BLaER1 treated with 17β-estradiol and CSF1 and Interleukin-3, amounts not matched to agents 10 nM and 100 nM (cell line): ENCODE measurements around the gene TFAP2A.

Experiments
- H3K27ac ChIP-seq, 11 experiments: shearing (Covaris generic); formaldehyde crosslinking; 2 replicates each; pipeline ENCODE4 v1.8.1; 2022
- H3K27me3 ChIP-seq, 11 experiments: shearing (Covaris generic); formaldehyde crosslinking; 2 replicates each; pipeline ENCODE4 v1.8.1; 2022
- H3K36me3 ChIP-seq, 11 experiments: shearing (Covaris generic); formaldehyde crosslinking; 2 replicates each; pipeline ENCODE4 v1.8.1; 2022
- H3K4me1 ChIP-seq, 10 experiments: shearing (Covaris generic); formaldehyde crosslinking; 2 replicates each; pipeline ENCODE4 v1.8.1; 2022
- H3K4me2 ChIP-seq, 11 experiments: shearing (Covaris generic); formaldehyde crosslinking; 2 replicates each; pipeline ENCODE4 v1.8.1; 2022
- H3K4me3 ChIP-seq, 10 experiments: shearing (Covaris generic); formaldehyde crosslinking; 2 replicates each; pipeline ENCODE4 v1.8.1; 2022
- H3K9ac ChIP-seq, 11 experiments: shearing (Covaris generic); formaldehyde crosslinking; 2 replicates each; pipeline ENCODE4 v1.8.1; 2022
- H3K9me3 ChIP-seq, 11 experiments: shearing (Covaris generic); formaldehyde crosslinking; replicated peaks in 1 of 11; 2 replicates each; pipeline ENCODE4 v1.8.1; 2022
- H4K20me1 ChIP-seq, 11 experiments: shearing (Covaris generic); formaldehyde crosslinking; 2 replicates each; pipeline ENCODE4 v1.8.1; 2022
- Cebpa-rat ChIP-seq, 11 experiments: shearing (Covaris generic); IDR thresholded peaks; 2 replicates each; pipeline ENCODE4 v1.8.1; 2022

The TFAP2A gene

GRCh38 chr6:10395704-10396546, 18.9 kb downstream of the TFAP2A start:
- Histone ChIP-seq H3K27ac (no peak overlapping the region), H3K27me3 (peaks cover 97 to 100% (median 100%) of the 10 kb centered on the region in 11 experiments), H3K36me3 (peaks cover 0 to 5% (median 0%) of the 10 kb centered on the region in 11 experiments; a peak in 1 of 22 replicates), H3K4me2 (no peak overlapping the region), H4K20me1 (peaks cover 0 to 4% (median 0%) of the 10 kb centered on the region in 11 experiments; a peak in 3 of 22 replicates), H3K9me3 (peaks cover 0 to 13% (median 6%) of the 10 kb centered on the region in 11 experiments; a peak in 16 of 22 replicates), H3K9ac (no peak overlapping the region), H3K4me3 (no peak overlapping the region), H3K4me1 (no peaks in the 10 kb centered on the region)
- no peak for TF ChIP-seq Cebpa-rat (IDR thresholded peaks at IDR 0.05)

GRCh38 chr6:10395171-10395703, 19.6 kb downstream of the TFAP2A start:
- peaks cover 97 to 100% (median 100%) of the 10 kb centered on the region in 11 experiments for H3K27me3 ChIP-seq
- H3K4me2 ChIP-seq: no peak overlapping the region
- H3K4me1 ChIP-seq: no peaks in the 10 kb centered on the region
- H4K20me1 ChIP-seq: peaks cover 0 to 8% (median 0%) of the 10 kb centered on the region in 11 experiments; a peak in 3 of 22 replicates
- no peak overlapping the region for H3K27ac ChIP-seq
- H3K4me3 ChIP-seq: no peak overlapping the region
- no peak for TF ChIP-seq Cebpa-rat (IDR thresholded peaks at IDR 0.05)
- peaks cover 0 to 1% (median 0%) of the 10 kb centered on the region in 11 experiments; a peak in 1 of 22 replicates for H3K36me3 ChIP-seq
- no peak overlapping the region for H3K9ac ChIP-seq
- H3K9me3 ChIP-seq: peaks cover 4 to 20% (median 13%) of the 10 kb centered on the region in 11 experiments; a peak in 19 of 22 replicates

GRCh38 chr6:10393544-10394225, 21.2 kb downstream of the TFAP2A start:
- Histone ChIP-seq H3K9me3 (peaks cover 11 to 30% (median 18%) of the 10 kb centered on the region in 11 experiments; a peak in 21 of 22 replicates), H3K27me3 (peaks cover 97 to 100% (median 100%) of the 10 kb centered on the region in 11 experiments), H3K4me2 (no peak overlapping the region), H3K36me3 (no peaks in the 10 kb centered on the region; a peak in 1 of 22 replicates), H3K9ac (no peak overlapping the region), H3K4me3 (no peak overlapping the region), H4K20me1 (peaks cover 0 to 8% (median 0%) of the 10 kb centered on the region in 11 experiments; a peak in 3 of 22 replicates), H3K27ac (no peak overlapping the region), H3K4me1 (no peaks in the 10 kb centered on the region)
- TF ChIP-seq Cebpa-rat (IDR thresholded peaks at IDR 0.05): no peak

GRCh38 chr6:10391799-10392198, 23.1 kb downstream of the TFAP2A start:
- Histone ChIP-seq H3K36me3 (no peaks in the 10 kb centered on the region), H3K27me3 (peaks cover 98 to 100% (median 100%) of the 10 kb centered on the region in 11 experiments), H3K9ac (no peak overlapping the region), H3K4me2 (no peak overlapping the region), H3K4me1 (no peaks in the 10 kb centered on the region), H4K20me1 (peaks cover 0 to 5% (median 0%) of the 10 kb centered on the region in 11 experiments; a peak in 3 of 22 replicates), H3K4me3 (no peak overlapping the region), H3K9me3 (peaks cover 11 to 30% (median 18%) of the 10 kb centered on the region in 11 experiments; a peak in 21 of 22 replicates), H3K27ac (no peak overlapping the region)
- TF ChIP-seq Cebpa-rat (IDR thresholded peaks at IDR 0.05): no peak

GRCh38 chr6:10391299-10391630, 23.6 kb downstream of the TFAP2A start:
- H3K4me1 ChIP-seq: no peaks in the 10 kb centered on the region
- H3K4me3 ChIP-seq: no peak overlapping the region
- no peaks in the 10 kb centered on the region for H3K36me3 ChIP-seq
- peaks cover 11 to 30% (median 18%) of the 10 kb centered on the region in 11 experiments; a peak in 21 of 22 replicates for H3K9me3 ChIP-seq
- H4K20me1 ChIP-seq: peaks cover 0 to 7% (median 0%) of the 10 kb centered on the region in 11 experiments; a peak in 3 of 22 replicates
- H3K4me2 ChIP-seq: no peak overlapping the region
- no peak overlapping the region for H3K9ac ChIP-seq
- no peak overlapping the region for H3K27ac ChIP-seq
- no peak for TF ChIP-seq Cebpa-rat (IDR thresholded peaks at IDR 0.05)
- H3K27me3 ChIP-seq: peaks cover 100% of the 10 kb centered on the region in 11 experiments

GRCh38 chr6:10390495-10391298, 24.2 kb downstream of the TFAP2A start:
- Histone ChIP-seq H4K20me1 (peaks cover 0 to 13% (median 0%) of the 10 kb centered on the region in 11 experiments; a peak in 4 of 22 replicates), H3K9me3 (peaks cover 11 to 35% (median 20%) of the 10 kb centered on the region in 11 experiments; a peak in 21 of 22 replicates), H3K4me2 (no peak overlapping the region), H3K4me1 (no peaks in the 10 kb centered on the region), H3K27ac (no peak overlapping the region), H3K36me3 (no peaks in the 10 kb centered on the region), H3K9ac (no peak overlapping the region), H3K27me3 (peaks cover 100% of the 10 kb centered on the region in 11 experiments), H3K4me3 (no peak overlapping the region)
- no peak for TF ChIP-seq Cebpa-rat (IDR thresholded peaks at IDR 0.05)

GRCh38 chr6:10389739-10390494, 25.0 kb downstream of the TFAP2A start:
- Histone ChIP-seq H3K27me3 (peaks cover 100% of the 10 kb centered on the region in 11 experiments), H3K4me2 (no peak overlapping the region), H3K27ac (no peak overlapping the region), H3K4me3 (no peak overlapping the region), H3K9ac (no peak overlapping the region), H4K20me1 (peaks cover 0 to 16% (median 0%) of the 10 kb centered on the region in 11 experiments; a peak in 4 of 22 replicates), H3K36me3 (no peaks in the 10 kb centered on the region), H3K4me1 (no peaks in the 10 kb centered on the region), H3K9me3 (peaks cover 11 to 42% (median 28%) of the 10 kb centered on the region in 11 experiments; a peak in 21 of 22 replicates)
- TF ChIP-seq Cebpa-rat (IDR thresholded peaks at IDR 0.05): no peak
